Measurements from ENCODE around the gene MAPK8. TPM values are rescaled to one million over a fixed set of nuclear protein-coding genes. Genes with fewer than 3 reads are reported as not detected.

The MAPK8 gene
- polyA plus RNA-seq, 3 donors, result 18.4 to 21.1 (median 18.5) TPM

DNA sequence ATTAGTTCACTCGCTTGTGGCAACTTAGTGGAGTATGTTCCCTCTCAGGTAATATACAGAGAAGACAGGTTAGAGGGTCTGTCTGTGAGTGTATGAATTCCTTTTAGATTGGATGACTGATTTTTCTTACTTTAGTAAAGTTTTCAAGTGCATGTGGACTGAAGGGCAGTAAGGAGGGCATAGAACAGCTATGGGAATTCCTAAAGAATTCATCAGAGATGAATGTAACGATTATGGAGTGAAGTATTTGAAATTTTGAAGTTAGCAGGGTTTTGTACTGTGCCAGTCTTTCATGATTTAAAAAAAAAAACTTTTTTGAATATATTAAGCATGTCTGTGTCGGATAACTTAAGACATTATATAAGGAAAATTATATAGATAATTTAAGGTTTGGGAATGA is 15.5 kb downstream of the MAPK8 start:
- no peak overlapping the region for H3K4me3 Mint-ChIP-seq
- no peak for DNase-seq
- peaks cover 0 to 8% (median 0%) of the 10 kb centered on the region in 7 donors for H3K9me3 Mint-ChIP-seq
- intact Hi-C loops (cut with micrococcal nuclease), result no loop called here
- H3K36me3 ChIP-seq (replicated peaks in 1 of 2; ENCODE audit: control insufficient read depth in 1 of 2, insufficient read depth in 2 of 2, low read length in 2 of 2), result no peaks in the 10 kb centered on the region
- no peak overlapping the region for H3K27ac ChIP-seq (ENCODE audit: low read depth in 1 of 2, low read length in 2 of 2)
- peaks cover 6 to 12% of the 10 kb centered on the region in 2 donors for H3K36me3 Mint-ChIP-seq
- no peaks in the 10 kb centered on the region for H3K4me1 ChIP-seq (ENCODE audit: control insufficient read depth in 1 of 2, insufficient read depth in 2 of 2, low read length in 2 of 2)
- TF ChIP-seq, protein P1, sequence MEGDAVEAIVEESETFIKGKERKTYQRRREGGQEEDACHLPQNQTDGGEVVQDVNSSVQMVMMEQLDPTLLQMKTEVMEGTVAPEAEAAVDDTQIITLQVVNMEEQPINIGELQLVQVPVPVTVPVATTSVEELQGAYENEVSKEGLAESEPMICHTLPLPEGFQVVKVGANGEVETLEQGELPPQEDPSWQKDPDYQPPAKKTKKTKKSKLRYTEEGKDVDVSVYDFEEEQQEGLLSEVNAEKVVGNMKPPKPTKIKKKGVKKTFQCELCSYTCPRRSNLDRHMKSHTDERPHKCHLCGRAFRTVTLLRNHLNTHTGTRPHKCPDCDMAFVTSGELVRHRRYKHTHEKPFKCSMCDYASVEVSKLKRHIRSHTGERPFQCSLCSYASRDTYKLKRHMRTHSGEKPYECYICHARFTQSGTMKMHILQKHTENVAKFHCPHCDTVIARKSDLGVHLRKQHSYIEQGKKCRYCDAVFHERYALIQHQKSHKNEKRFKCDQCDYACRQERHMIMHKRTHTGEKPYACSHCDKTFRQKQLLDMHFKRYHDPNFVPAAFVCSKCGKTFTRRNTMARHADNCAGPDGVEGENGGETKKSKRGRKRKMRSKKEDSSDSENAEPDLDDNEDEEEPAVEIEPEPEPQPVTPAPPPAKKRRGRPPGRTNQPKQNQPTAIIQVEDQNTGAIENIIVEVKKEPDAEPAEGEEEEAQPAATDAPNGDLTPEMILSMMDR (IDR thresholded peaks at IDR 0.05), result no peak
- no peak overlapping the region for H3K4me3 ChIP-seq (replicated peaks in 1 of 3; ENCODE audit: low read depth in 2 of 3, low read length in 3 of 3)
- H3K27ac Mint-ChIP-seq, result no peak overlapping the region
- H3K9ac ChIP-seq (ENCODE audit: insufficient read depth, low read length, poor library complexity, severe bottlenecking), result no peak overlapping the region
- H3K9me3 ChIP-seq (replicated peaks in 1 of 2; ENCODE audit: control insufficient read depth in 1 of 2, insufficient read depth in 1 of 2, low read length in 2 of 2), result no peaks in the 10 kb centered on the region
- H2AFZ ChIP-seq (ENCODE audit: insufficient read depth, low read depth, low read length, poor library complexity, severe bottlenecking), result no peak overlapping the region
- peaks cover 37% of the 10 kb centered on the region for H3K79me2 ChIP-seq (ENCODE audit: insufficient read depth, low read length)
- no peaks in the 10 kb centered on the region for H3K27me3 ChIP-seq (ENCODE audit: control insufficient read depth in 2 of 2, insufficient read depth in 2 of 2, low read length in 2 of 2)
- no peaks in the 10 kb centered on the region for H3K4me1 Mint-ChIP-seq
- no peak overlapping the region for H3K4me2 ChIP-seq (replicated peaks; ENCODE audit: extremely low read depth, low read length, poor library complexity, severe bottlenecking)
- WGBS (ENCODE audit: insufficient coverage), result 100% methylated on average over 1 of the region's 3 CpGs
- peaks cover 53% of the 10 kb centered on the region for H4K20me1 ChIP-seq (ENCODE audit: insufficient read depth, low read length)
- no peaks in the 10 kb centered on the region for H3K27me3 Mint-ChIP-seq (ENCODE audit: low read depth in 3 of 3)

DNA sequence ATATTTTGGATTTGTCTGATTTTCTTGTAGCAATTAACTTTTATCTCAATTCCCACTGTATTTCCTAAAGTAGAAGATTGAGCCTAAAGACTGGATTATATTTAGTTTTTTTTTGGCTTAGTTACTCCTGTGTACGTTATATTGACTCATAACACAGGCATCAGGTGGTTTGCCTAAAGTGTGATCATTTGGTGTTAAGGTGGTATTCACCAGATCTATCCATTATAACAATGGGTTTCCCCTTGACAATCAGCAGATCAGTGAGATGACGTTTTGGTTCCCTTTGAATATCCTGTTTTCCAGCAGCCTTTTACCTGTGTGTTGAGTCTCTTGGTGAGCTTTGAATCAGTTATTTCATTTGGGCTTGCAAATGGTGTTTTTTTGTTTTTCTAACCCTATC is 18.1 kb downstream of the MAPK8 start:
- WGBS (ENCODE audit: insufficient coverage), result no CpG with 5 or more reads among the region's 2 CpGs
- H3K27me3 ChIP-seq (ENCODE audit: control insufficient read depth in 2 of 2, insufficient read depth in 2 of 2, low read length in 2 of 2), result no peaks in the 10 kb centered on the region
- TF ChIP-seq, protein P1 (IDR thresholded peaks at IDR 0.05), result no peak
- H3K9ac ChIP-seq (ENCODE audit: insufficient read depth, low read length, poor library complexity, severe bottlenecking), result no peak overlapping the region
- no peak overlapping the region for H3K4me3 ChIP-seq (replicated peaks in 1 of 3; ENCODE audit: low read depth in 2 of 3, low read length in 3 of 3)
- no peak overlapping the region for H3K4me2 ChIP-seq (replicated peaks; ENCODE audit: extremely low read depth, low read length, poor library complexity, severe bottlenecking)
- DNase-seq, result no peak
- Mint-ChIP-seq H3K4me1 (no peaks in the 10 kb centered on the region), H3K4me3 (no peak overlapping the region), H3K36me3 (peaks cover 9 to 20% of the 10 kb centered on the region in 2 donors), H3K27me3 (ENCODE audit: low read depth in 3 of 3) (no peaks in the 10 kb centered on the region), H3K9me3 (peaks cover 0 to 8% (median 0%) of the 10 kb centered on the region in 7 donors), H3K27ac (no peak overlapping the region)
- intact Hi-C loops (cut with micrococcal nuclease), result no loop called here
- no peaks in the 10 kb centered on the region for H3K4me1 ChIP-seq (ENCODE audit: control insufficient read depth in 1 of 2, insufficient read depth in 2 of 2, low read length in 2 of 2)
- peaks cover 46% of the 10 kb centered on the region for H4K20me1 ChIP-seq (ENCODE audit: insufficient read depth, low read length)
- no peaks in the 10 kb centered on the region for H3K36me3 ChIP-seq (replicated peaks in 1 of 2; ENCODE audit: control insufficient read depth in 1 of 2, insufficient read depth in 2 of 2, low read length in 2 of 2)
- no peak overlapping the region for H3K27ac ChIP-seq (ENCODE audit: low read depth in 1 of 2, low read length in 2 of 2)
- H2AFZ ChIP-seq (ENCODE audit: insufficient read depth, low read depth, low read length, poor library complexity, severe bottlenecking), result no peak overlapping the region
- H3K79me2 ChIP-seq (ENCODE audit: insufficient read depth, low read length), result peaks cover 25% of the 10 kb centered on the region
- no peaks in the 10 kb centered on the region for H3K9me3 ChIP-seq (replicated peaks in 1 of 2; ENCODE audit: control insufficient read depth in 1 of 2, insufficient read depth in 1 of 2, low read length in 2 of 2)
